HepG2 (cell line): ENCODE data around the gene LDAF1. TPM values are rescaled to one million over a fixed set of nuclear protein-coding genes. Genes with fewer than 3 reads are reported as not detected.

ENCODE experiments used
- BRCA1 ChIP-seq: sonication (generic); formaldehyde crosslinking; IDR thresholded peaks from 2 replicates; pipeline ENCODE4 v1.4.0; 2020; ENCODE audit warnings: missing genetic modification reagents
- DBP ChIP-seq: sonication (generic); formaldehyde crosslinking; IDR thresholded peaks from 2 replicates; pipeline ENCODE4 v1.4.0; 2020; ENCODE audit warnings: missing genetic modification reagents; ENCODE audit errors: not compliant biosample characterization
- ELF3 ChIP-seq: IDR thresholded peaks from 2 replicates; pipeline ENCODE4 v1.6.1; 2016; ENCODE audit warnings: missing genetic modification reagents, missing compliant biosample characterization
- IKZF1 ChIP-seq: fragments of 450-650 bp; IDR thresholded peaks from 2 replicates; pipeline ENCODE4 v1.7.1; 2016
- KDM2A ChIP-seq: sonication (generic); formaldehyde crosslinking; IDR thresholded peaks from 2 replicates; pipeline ENCODE4 v1.4.0; 2020; ENCODE audit warnings: low read depth, missing genetic modification reagents, borderline replicate concordance
- KLF6 ChIP-seq: IDR thresholded peaks from 2 replicates; pipeline ENCODE4 v1.8.0; 2016; ENCODE audit warnings: missing biosample characterization, missing genetic modification reagents
- PRMT3 ChIP-seq: sonication (generic); formaldehyde crosslinking; IDR thresholded peaks from 2 replicates; pipeline ENCODE4 v1.8.1; 2022; ENCODE audit warnings: low read depth, mild to moderate bottlenecking, moderate library complexity, missing genetic modification reagents, borderline replicate concordance
- RFXANK ChIP-seq: IDR thresholded peaks from 2 replicates; pipeline ENCODE4 v1.6.1; 2016
- STAT5B ChIP-seq: sonication (generic); formaldehyde crosslinking; IDR thresholded peaks from 2 replicates; pipeline ENCODE4 v1.4.0; 2020; ENCODE audit warnings: missing genetic modification reagents
- ZMAT3 ChIP-seq: sonication (generic); formaldehyde crosslinking; conservative IDR thresholded peaks from 2 replicates; pipeline ENCODE4 v1.7.0; 2021; ENCODE audit warnings: missing genetic modification reagents
- ZNF121 ChIP-seq: sonication (generic); formaldehyde crosslinking; IDR thresholded peaks from 2 replicates; pipeline ENCODE4 v1.5.0; 2020; ENCODE audit warnings: mild to moderate bottlenecking, missing genetic modification reagents
- ZNF160 ChIP-seq: sonication (generic); formaldehyde crosslinking; IDR thresholded peaks from 2 replicates; pipeline ENCODE4 v1.8.0; 2022; ENCODE audit warnings: mild to moderate bottlenecking, inconsistent platforms, missing genetic modification reagents
- ZNF180 ChIP-seq: sonication (generic); formaldehyde crosslinking; IDR thresholded peaks from 2 replicates; pipeline ENCODE4 v1.4.0; 2020; ENCODE audit warnings: low read depth, missing genetic modification reagents, borderline replicate concordance
- ZNF317 ChIP-seq: sonication (generic); formaldehyde crosslinking; IDR thresholded peaks from 2 replicates; pipeline ENCODE4 v1.5.0; 2020; ENCODE audit warnings: mild to moderate bottlenecking, missing genetic modification reagents
- ZNF329 ChIP-seq: sonication (generic); formaldehyde crosslinking; IDR thresholded peaks from 2 replicates; pipeline ENCODE4 v1.9.0; 2021; ENCODE audit warnings: low read depth, mild to moderate bottlenecking, missing genetic modification reagents
- ZNF672 ChIP-seq: sonication (generic); formaldehyde crosslinking; IDR thresholded peaks from 2 replicates; pipeline ENCODE4 v1.8.1; 2022; ENCODE audit warnings: missing genetic modification reagents
- ZNF839 ChIP-seq: sonication (generic); formaldehyde crosslinking; IDR thresholded peaks from 2 replicates; pipeline ENCODE4 v1.4.0; 2020; ENCODE audit warnings: missing genetic modification reagents, mild to moderate bottlenecking, borderline replicate concordance
- polyA plus RNA-seq, 8 experiments: library from polyadenylated mRNA; depleted of rRNA in 3 of 8; stranded (reverse) in 7 of 8; unstranded in 1 of 8; fragments of >200 nt; fragmentation: Illumina TruSeq in 4 of 8; extraction: Trizol in 4 of 8; gene quantifications; 2 replicates each; pipeline versions ENCODE4 v1.2.1 to v1.2.3, GENCODE V29; 2011 to 2016; ENCODE audit warnings: low read depth in 4 of 8, missing spikeins in 1 of 8, mixed read lengths in 1 of 8; ENCODE audit not compliant: insufficient read depth in 1 of 8
- total RNA-seq, 5 experiments: library from RNA; depleted of rRNA; stranded (reverse); fragments of >200 nt; fragmentation: Illumina TruSeq; extraction: Trizol; gene quantifications; 2 replicates each; pipeline ENCODE4 v1.2.3, GENCODE V29; 2016; ENCODE audit warnings: low read depth in 1 of 5
- TF ChIP-seq, protein P1 (sequence below): sonication (generic); formaldehyde crosslinking; IDR thresholded peaks from 2 replicates; pipeline ENCODE4 v1.9.0; 2022; ENCODE audit warnings: missing genetic modification reagents, mild to moderate bottlenecking, borderline replicate concordance
- TF ChIP-seq, protein P2 (sequence below): sonication (generic); formaldehyde crosslinking; IDR thresholded peaks from 2 replicates; pipeline ENCODE4 v1.4.0; 2020; ENCODE audit warnings: mild to moderate bottlenecking, missing genetic modification reagents

Gene LDAF1
- total and polyA plus RNA-seq, 2 of the 13 experiments (the other 11 are each of a cell fraction or from before 2014, with no cell fraction given): 6.3 to 7.5 TPM

GRCh38 chr16:21185659-21186325 is 27.3 kb downstream of the LDAF1 start (continued):
- TF ChIP-seq ZNF121 (CRISPR knock-in tag) (0 out of 2 replicates have a peak, but pooled peaks have one; percentile 38), ZNF329 (no peak), KDM2A (CRISPR knock-in tag) (peak; percentile 64; the same call in 1 of the 2 replicates), ZNF180 (CRISPR knock-in tag) (0 out of 2 replicates have a peak, but pooled peaks have one; percentile 77), ZNF317 (CRISPR knock-in tag) (no peak), IKZF1 (no peak), PRMT3 (CRISPR knock-in tag) (peak; percentile 80; the same call in 1 of the 2 replicates), ZNF839 (no peak), DBP (CRISPR knock-in tag) (no peak), RFXANK (CRISPR knock-in tag) (0 out of 2 replicates have a peak, but pooled peaks have one; percentile 24), ZMAT3 (0 out of 2 replicates have a peak, but pooled peaks have one; percentile 26), STAT5B (CRISPR knock-in tag) (no peak), KLF6 (CRISPR knock-in tag) (no peak), BRCA1 (CRISPR knock-in tag) (0 out of 2 replicates have a peak, but pooled peaks have one; percentile 22), ELF3 (CRISPR knock-in tag) (no peak), ZNF160 (CRISPR knock-in tag) (0 out of 2 replicates have a peak, but pooled peaks have one; percentile 36), ZNF672 (no peak)
- TF ChIP-seq, protein P1, sequence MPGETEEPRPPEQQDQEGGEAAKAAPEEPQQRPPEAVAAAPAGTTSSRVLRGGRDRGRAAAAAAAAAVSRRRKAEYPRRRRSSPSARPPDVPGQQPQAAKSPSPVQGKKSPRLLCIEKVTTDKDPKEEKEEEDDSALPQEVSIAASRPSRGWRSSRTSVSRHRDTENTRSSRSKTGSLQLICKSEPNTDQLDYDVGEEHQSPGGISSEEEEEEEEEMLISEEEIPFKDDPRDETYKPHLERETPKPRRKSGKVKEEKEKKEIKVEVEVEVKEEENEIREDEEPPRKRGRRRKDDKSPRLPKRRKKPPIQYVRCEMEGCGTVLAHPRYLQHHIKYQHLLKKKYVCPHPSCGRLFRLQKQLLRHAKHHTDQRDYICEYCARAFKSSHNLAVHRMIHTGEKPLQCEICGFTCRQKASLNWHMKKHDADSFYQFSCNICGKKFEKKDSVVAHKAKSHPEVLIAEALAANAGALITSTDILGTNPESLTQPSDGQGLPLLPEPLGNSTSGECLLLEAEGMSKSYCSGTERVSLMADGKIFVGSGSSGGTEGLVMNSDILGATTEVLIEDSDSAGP (CRISPR knock-in tag): 0 out of 2 replicates have a peak, but pooled peaks have one; percentile 4
- TF ChIP-seq, protein P2, sequence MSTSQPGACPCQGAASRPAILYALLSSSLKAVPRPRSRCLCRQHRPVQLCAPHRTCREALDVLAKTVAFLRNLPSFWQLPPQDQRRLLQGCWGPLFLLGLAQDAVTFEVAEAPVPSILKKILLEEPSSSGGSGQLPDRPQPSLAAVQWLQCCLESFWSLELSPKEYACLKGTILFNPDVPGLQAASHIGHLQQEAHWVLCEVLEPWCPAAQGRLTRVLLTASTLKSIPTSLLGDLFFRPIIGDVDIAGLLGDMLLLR (CRISPR knock-in tag): 0 out of 2 replicates have a peak, but pooled peaks have one; percentile 11
- TF ChIP-seq, all 625 proteins: peak for 27
